NCI-H1930 (cell line): ENCODE measurements around the gene RPS15.

ENCODE experiments used
- DNase-seq, 2 experiments: peaks; one replicate each; lab custom pipeline; 2025; lab: John Stamatoyannopoulos, UW

Gene RPS15

DNA sequence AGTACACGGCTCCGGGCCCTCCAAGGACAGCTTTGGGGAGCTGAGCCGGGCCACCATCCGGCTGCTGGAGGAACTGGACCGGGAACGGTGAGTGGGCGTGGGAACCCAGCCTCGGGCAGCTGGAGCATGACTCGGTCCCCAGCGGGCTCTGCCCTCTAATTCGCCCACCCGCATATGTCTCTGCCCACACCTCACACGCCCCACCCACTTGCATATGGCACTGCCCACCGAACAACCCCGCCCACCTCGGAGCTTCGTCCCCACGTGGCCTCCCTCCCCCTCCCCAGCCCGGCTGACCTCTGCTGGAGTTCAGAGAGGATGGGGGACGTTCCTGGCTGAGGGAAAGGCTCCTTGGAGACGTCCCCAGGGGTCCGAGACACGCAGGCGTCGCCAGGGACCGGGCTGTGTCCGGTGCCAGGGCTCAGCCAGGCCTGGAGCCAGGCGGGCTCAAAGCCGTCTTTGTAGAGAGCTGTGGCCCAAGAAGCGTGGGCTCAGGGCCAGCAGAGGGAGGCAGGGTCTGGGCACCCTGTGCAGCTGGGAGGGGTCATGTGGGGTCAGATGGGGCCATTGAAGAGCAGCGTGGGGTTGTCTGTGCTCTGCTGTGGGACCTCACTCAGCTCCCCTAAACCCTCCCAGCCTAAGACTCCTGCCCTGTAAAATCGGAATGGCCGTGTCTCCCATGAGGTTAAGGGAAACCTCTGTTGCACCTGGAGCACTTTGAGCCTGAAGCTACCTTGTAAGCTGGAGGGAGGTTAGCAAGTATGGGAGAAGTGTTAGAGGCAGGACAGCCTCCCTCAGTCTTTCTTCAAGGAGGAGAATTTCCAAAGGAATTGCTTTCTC, 15.5 kb downstream of the RPS15 start:
- no peak for DNase-seq

DNA sequence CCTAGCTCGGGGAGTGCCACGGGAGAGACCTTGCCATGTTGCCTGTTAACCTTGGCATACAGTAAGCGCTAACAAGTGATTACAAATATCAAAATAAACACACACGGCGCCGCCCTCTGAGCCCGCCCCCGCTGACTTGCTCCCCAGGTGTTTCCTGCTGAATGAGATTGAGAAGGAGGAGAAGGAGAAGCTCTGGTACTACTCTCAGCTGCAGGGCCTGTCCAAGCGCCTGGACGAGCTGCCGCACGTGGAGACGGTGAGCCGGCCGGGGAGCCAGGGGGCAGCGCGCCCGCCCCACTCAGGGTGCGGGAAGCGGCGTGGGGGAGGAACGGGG, 16.8 kb downstream of the RPS15 start:
- no peak for DNase-seq

DNA sequence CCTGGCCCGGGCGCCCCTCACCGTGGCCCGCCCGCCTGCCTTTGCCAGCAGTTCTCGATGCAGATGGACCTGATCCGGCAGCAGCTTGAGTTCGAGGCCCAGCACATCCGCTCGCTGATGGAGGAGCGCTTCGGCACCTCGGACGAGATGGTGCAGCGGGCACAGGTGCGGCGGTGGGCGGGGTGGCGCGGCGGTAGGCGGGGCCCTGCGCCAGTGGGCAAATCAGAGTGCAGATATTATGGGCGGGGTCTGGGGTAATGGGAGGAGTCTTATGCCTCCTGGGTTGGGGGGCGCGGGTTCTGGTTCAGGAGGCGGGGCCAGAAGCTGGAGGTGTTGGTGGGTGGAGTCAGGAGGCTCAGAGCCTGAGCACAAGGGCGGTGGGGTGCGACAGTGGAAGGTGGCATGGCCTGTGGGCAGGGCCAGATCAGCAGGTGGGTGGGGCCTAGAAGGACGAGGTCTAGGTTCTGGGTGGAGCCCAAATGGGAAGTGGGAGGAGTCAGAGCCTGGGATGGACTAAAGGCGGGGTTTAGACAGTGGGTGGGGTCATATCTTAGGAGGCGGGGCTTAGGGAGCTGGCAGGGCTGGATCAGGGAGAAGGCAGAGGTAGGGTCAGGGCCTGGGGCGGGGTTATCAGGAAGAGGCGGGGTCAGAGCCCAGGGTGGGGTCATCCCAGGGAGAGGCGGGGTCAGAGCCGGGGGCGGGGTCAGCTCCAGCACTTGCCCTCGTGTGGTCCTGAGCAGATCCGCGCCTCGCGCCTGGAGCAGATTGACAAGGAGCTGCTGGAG, 17.3 kb downstream of the RPS15 start:
- DNase-seq: peak in 1 of 2 experiments; percentile 20

DNA sequence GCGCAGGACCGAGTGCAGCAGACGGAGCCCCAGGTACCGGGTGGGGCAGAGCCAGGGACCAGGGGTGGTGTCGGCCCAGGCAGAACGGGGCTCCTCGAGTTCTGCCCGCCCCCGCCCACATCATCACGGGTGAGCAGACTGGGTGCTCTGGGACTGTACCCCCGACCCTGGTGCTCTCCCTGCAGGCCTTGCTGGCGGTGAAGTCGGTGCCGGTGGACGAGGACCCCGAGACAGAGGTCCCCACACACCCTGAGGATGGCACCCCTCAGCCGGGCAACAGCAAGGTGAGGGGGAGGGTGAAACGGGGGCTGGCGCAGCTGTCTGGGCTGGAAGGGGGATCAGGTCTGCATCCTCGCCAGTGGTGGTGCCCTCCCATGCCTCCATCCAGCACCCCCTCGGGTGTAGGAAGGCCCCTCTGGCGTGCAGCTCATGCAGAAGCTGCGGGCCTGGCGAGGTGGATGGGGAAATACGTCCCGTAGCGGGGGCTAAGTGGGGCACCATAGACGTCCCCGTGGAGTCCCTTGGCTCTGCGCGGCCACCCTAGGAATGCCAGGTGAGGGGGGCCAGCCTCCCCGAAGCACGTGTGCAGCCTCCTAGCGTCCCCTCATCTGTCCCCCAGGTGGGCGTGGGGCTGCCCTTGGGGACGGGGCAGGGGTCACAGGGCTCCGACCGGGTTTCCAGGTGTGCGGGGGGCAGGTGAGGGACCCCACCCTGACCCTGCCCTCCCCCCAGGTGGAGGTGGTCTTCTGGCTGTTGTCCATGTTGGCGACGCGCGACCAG, 18.1 kb downstream of the RPS15 start:
- DNase-seq: no peak

DNA sequence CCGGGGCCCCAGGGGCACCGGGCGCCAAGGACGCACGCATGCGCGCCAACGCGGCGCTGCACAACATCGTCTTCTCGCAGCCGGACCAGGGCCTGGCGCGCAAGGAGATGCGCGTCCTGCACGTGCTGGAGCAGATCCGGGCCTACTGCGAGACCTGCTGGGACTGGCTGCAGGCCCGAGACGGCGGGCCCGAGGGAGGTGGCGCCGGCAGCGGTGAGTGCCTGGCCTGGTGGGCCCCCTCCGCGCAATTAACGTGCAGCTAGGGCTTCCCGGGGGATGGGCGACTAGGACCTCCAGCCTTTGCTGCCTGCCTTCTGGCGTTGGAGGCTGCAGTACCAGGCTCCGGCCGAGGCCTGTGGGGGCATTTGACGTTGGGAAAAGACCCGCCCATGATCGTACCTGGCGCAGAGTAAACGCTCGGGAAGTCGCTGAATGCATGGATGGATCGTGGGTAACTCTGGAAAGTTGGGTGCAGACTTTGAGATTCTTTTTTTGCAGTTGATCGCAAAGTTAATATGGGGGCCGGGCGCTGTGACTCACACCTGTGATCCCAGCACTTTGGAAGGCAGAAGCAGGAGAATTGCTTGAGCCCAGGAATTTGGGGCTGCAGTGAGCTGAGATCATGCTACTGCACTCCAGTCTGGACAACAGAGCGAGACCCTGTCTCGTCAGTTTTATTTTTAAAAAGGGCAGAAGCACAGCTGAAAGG, 19.0 kb downstream of the RPS15 start:
- no peak for DNase-seq

DNA sequence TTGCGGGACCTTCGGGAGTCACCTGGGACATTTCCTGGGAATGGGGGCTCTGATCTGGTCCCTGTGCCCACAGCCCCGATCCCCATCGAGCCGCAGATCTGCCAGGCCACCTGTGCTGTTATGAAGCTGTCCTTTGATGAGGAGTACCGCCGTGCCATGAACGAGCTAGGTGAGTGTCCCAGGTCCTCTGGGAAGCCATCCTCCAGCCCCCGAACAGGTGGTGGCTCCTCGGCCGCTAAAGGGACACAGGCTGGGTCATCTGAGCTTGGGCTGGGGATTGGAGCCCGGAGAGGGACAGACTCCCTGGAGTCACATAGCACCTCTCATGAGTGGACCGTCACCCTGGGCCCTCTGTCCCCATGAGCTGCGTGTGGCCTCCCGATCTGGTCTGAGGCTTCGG, 19.7 kb downstream of the RPS15 start:
- no peak for DNase-seq

DNA sequence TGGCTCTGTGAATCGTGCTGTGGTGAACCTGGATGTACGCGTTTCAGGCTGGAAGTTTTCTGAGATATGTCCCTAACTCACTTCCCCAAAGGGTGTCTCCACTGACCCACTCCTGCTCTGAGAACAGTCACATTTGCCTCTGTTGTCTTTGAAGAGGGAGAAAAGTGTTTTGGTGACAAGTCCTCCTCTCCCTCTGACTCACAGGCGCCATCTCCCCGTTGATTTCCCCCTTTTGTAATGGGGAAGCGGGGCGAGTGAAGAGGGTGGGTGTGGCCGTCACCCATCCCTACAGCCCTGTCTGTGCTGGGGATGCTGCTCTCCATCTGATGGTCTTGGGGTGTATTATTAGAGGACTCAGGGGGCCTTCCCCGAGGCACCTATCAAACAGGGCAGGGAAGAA, 21.3 kb downstream of the RPS15 start:
- DNase-seq: no peak

DNA sequence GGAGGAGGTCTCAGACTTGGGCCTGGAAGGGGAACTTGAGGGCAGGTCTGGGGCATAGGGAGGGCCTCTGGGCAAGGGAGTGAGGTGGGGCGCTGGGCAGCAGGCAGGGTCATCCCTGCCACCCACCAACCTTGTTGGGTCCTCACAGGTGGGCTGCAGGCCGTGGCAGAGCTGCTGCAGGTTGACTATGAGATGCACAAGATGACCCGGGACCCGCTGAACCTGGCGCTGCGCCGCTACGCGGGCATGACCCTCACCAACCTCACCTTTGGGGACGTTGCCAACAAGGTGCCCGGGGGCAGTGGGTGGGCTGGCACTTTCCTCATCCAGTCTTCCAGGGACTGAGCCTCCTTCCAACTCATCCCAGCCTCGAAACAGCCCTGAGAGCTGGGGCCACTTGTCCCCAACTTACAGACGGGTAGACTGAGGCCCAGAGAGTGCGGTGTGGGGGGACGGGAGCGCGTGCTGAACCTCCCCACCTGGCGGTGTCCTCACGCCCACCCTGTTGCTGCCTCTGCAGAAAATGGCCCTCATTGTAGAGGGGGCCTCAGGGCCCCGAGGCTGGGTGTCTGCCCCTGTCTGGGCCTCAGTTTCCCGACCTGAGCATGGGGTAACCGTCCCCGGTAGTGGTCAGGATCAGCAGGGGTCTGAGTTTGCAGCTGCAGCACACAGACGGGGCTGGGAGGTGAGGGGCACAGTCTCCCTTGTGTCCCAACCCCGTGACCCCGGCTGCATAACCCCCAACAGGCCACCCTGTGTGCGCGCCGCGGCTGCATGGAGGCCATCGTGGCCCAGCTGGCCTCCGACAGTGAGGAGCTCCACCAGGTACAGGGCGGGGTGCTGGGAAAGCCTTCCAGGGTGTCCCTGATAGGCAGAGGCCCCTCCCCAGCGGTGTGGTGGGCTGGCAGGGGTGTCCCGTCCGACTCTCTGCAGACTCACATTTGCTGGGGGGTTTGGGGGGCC, 22.1 kb downstream of the RPS15 start:
- DNase-seq: no peak

DNA sequence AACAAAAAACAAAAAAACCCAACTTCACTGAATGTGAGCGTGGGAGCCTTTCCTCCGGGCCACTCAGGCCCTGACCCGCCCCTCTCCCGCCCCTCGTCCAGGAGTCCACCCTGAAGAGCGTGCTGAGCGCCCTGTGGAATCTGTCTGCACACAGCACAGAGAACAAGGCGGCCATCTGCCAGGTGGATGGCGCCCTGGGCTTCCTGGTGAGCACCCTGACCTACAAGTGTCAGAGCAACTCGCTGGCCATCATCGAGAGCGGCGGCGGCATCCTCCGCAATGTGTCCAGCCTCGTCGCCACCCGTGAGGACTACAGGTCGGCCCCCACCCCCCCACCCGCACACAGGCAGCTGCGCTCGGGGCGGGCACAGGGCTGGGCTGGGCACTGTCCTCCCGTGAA, 23.7 kb downstream of the RPS15 start:
- DNase-seq: no peak

DNA sequence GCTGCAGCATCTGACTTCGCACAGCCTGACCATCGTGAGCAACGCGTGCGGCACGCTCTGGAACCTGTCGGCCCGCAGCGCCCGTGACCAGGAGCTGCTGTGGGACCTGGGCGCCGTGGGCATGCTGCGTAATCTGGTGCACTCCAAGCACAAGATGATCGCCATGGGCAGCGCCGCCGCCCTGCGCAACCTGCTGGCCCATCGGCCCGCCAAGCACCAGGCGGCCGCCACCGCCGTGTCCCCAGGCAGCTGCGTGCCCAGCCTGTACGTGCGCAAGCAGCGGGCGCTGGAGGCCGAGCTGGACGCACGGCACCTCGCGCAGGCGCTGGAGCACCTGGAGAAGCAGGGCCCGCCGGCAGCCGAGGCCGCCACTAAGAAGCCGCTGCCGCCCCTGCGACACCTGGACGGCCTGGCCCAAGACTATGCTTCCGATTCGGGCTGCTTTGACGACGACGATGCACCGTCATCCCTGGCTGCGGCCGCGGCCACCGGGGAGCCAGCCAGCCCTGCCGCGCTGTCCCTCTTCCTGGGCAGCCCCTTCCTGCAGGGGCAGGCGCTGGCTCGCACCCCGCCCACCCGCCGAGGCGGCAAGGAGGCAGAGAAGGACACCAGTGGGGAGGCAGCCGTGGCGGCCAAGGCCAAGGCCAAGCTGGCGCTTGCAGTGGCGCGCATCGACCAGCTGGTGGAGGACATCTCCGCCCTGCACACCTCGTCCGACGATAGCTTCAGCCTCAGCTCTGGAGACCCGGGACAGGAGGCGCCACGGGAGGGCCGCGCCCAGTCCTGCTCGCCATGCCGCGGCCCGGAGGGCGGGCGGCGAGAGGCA, 27.2 kb downstream of the RPS15 start:
- DNase-seq: no peak

DNA sequence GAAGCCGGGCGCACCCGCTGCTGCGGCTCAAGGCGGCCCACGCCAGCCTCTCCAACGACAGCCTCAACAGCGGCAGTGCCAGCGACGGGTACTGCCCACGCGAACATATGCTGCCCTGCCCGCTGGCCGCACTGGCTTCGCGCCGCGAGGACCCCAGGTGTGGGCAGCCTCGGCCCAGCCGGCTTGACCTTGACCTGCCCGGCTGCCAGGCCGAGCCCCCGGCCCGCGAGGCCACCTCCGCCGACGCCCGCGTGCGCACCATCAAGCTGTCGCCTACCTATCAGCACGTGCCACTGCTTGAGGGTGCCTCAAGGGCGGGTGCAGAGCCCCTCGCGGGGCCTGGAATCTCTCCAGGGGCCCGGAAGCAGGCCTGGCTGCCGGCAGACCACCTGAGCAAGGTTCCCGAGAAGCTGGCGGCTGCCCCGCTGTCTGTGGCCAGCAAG, 27.8 kb downstream of the RPS15 start:
- no peak for DNase-seq

DNA sequence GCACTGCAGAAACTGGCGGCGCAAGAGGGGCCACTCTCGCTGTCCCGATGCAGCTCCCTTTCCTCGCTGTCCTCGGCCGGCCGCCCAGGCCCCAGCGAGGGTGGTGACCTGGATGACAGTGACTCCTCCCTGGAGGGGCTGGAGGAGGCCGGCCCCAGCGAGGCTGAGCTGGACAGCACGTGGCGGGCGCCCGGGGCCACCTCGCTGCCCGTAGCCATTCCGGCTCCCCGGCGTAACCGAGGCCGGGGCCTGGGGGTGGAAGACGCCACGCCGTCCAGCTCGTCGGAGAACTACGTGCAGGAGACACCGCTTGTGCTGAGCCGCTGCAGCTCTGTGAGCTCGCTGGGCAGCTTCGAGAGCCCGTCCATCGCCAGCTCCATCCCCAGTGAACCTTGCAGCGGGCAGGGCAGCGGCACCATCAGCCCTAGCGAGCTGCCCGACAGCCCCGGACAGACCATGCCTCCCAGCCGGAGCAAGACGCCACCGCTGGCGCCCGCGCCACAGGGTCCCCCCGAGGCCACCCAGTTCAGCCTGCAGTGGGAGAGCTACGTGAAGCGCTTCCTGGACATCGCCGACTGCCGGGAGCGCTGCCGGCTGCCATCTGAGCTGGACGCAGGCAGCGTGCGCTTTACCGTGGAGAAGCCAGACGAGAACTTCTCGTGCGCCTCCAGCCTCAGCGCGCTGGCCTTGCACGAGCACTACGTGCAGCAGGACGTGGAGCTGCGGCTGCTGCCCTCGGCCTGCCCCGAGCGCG, 28.4 kb downstream of the RPS15 start:
- no peak for DNase-seq

DNA sequence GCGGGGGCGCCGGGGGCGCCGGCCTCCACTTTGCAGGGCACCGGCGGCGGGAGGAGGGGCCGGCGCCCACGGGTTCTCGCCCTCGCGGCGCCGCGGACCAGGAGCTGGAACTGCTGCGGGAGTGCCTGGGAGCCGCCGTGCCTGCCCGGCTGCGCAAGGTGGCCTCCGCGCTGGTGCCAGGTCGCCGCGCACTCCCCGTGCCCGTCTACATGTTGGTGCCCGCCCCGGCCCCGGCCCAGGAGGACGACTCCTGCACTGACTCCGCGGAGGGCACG, 29.0 kb downstream of the RPS15 start:
- no peak for DNase-seq

DNA sequence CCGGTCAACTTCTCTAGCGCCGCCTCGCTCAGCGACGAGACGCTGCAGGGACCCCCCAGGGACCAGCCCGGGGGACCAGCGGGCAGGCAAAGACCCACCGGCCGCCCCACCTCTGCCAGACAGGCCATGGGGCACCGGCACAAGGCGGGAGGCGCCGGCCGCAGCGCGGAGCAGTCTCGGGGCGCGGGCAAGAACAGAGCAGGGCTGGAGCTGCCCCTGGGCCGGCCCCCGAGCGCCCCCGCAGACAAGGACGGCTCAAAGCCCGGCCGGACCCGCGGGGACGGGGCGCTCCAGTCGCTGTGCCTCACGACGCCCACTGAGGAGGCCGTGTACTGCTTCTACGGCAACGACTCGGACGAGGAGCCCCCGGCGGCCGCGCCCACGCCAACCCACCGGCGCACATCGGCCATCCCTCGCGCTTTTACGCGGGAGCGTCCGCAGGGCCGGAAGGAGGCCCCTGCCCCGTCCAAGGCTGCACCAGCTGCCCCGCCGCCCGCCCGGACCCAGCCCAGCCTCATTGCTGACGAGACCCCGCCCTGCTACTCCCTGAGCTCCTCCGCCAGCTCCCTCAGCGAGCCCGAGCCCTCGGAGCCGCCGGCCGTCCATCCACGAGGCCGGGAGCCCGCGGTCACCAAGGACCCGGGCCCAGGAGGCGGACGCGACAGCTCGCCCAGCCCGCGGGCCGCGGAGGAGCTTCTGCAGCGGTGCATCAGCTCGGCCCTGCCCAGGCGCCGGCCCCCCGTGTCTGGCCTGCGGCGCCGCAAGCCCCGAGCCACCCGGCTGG, 29.5 kb downstream of the RPS15 start:
- DNase-seq: no peak

DNA sequence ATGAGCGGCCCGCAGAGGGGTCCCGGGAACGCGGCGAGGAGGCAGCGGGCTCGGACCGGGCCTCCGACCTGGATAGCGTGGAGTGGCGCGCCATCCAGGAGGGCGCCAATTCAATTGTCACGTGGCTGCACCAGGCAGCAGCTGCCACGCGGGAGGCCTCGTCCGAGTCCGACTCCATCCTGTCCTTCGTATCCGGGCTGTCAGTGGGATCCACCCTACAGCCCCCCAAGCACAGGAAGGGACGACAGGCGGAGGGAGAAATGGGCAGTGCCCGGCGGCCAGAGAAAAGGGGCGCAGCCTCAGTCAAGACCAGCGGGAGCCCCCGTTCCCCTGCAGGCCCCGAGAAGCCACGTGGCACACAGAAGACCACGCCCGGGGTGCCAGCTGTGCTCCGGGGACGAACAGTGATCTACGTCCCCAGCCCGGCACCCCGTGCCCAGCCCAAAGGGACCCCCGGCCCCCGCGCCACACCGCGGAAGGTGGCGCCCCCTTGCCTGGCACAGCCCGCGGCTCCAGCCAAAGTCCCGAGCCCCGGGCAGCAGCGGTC, 30.2 kb downstream of the RPS15 start:
- DNase-seq: no peak

DNA sequence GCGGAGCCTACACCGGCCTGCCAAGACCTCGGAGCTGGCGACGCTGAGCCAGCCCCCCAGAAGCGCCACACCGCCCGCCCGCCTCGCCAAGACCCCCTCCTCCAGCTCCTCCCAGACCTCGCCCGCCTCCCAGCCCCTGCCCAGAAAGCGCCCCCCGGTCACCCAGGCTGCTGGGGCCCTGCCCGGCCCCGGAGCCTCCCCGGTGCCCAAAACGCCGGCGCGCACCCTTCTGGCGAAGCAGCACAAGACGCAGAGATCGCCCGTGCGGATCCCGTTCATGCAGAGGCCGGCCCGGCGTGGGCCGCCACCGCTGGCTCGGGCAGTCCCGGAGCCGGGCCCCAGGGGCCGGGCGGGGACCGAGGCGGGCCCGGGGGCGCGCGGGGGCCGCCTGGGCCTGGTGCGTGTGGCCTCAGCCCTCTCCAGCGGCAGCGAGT, 30.6 kb downstream of the RPS15 start:
- DNase-seq: no peak

DNA sequence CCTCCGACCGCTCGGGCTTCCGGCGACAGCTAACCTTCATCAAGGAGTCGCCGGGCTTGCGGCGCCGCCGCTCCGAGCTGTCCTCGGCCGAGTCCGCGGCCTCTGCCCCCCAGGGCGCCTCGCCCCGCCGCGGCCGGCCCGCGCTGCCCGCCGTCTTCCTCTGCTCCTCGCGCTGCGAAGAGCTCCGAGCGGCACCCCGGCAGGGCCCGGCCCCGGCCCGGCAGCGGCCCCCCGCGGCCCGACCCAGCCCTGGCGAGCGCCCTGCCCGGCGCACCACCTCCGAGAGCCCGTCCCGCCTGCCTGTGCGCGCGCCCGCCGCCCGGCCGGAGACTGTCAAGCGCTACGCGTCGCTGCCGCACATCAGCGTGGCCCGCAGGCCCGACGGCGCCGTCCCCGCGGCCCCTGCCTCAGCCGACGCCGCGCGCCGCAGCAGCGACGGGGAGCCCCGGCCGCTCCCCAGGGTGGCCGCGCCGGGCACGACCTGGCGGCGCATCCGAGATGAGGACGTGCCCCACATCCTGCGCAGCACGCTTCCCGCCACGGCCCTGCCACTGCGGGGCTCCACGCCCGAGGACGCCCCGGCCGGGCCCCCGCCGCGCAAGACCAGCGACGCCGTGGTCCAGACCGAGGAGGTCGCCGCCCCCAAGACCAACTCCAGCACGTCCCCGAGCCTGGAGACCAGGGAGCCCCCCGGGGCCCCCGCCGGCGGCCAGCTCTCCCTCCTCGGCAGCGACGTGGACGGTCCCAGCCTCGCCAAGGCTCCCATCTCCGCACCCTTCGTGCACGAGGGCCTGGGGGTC, 31.3 kb downstream of the RPS15 start:
- no peak for DNase-seq

DNA sequence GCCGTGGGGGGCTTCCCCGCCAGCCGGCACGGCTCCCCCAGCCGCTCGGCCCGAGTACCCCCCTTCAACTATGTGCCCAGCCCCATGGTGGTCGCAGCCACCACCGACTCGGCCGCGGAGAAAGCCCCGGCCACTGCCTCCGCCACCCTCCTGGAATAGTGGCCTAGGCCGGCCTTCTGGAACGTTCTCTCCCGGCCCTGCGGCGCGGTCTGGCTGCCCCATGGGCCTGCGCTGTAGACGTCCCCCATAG, 31.8 kb downstream of the RPS15 start:
- no peak for DNase-seq
